ENCODE results near the gene IL25.

Gene IL25

DNA sequence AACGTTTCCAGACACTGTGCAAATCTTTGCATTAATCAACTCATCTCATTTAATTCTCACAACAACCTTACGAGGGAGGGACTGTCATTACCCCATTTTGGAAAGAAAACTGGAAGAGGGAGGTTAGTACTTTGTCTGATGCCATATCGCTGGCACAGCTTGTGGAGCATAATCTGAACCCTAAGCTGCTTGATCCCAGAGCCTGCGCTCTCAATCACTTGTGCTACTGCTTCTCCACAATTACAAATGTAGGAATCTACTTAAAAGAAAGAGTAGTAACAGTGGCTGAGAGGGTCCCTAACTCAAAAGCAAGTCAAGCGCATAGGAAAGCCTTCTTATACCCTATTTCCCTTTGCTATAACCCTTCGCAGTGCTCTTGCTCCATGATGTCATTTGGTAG is 10.8 kb upstream of the IL25 start:
- TF ChIP-seq, protein P1, sequence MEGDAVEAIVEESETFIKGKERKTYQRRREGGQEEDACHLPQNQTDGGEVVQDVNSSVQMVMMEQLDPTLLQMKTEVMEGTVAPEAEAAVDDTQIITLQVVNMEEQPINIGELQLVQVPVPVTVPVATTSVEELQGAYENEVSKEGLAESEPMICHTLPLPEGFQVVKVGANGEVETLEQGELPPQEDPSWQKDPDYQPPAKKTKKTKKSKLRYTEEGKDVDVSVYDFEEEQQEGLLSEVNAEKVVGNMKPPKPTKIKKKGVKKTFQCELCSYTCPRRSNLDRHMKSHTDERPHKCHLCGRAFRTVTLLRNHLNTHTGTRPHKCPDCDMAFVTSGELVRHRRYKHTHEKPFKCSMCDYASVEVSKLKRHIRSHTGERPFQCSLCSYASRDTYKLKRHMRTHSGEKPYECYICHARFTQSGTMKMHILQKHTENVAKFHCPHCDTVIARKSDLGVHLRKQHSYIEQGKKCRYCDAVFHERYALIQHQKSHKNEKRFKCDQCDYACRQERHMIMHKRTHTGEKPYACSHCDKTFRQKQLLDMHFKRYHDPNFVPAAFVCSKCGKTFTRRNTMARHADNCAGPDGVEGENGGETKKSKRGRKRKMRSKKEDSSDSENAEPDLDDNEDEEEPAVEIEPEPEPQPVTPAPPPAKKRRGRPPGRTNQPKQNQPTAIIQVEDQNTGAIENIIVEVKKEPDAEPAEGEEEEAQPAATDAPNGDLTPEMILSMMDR (IDR thresholded peaks at IDR 0.05), result no peak

DNA sequence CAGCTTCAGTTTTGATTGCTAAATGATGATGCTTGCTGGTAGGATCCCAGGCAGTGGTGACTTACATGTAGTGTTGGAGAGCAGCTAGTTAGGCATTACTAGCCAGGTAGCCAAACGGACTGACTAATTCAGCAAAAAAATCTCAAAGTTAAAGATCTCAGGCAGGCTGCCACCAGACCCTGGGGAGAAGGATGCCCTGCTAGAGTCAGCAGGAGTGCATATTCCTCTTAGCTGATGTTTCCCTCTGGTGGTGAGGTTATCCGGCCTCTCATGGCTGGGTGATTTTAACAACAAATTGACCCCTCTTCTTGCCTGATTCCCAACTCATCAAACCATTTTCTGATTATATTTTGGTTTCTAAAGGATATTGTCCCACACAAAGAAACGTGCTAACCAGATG is 10.4 kb upstream of the IL25 start:
- TF ChIP-seq, protein P1 (IDR thresholded peaks at IDR 0.05), result no peak

DNA sequence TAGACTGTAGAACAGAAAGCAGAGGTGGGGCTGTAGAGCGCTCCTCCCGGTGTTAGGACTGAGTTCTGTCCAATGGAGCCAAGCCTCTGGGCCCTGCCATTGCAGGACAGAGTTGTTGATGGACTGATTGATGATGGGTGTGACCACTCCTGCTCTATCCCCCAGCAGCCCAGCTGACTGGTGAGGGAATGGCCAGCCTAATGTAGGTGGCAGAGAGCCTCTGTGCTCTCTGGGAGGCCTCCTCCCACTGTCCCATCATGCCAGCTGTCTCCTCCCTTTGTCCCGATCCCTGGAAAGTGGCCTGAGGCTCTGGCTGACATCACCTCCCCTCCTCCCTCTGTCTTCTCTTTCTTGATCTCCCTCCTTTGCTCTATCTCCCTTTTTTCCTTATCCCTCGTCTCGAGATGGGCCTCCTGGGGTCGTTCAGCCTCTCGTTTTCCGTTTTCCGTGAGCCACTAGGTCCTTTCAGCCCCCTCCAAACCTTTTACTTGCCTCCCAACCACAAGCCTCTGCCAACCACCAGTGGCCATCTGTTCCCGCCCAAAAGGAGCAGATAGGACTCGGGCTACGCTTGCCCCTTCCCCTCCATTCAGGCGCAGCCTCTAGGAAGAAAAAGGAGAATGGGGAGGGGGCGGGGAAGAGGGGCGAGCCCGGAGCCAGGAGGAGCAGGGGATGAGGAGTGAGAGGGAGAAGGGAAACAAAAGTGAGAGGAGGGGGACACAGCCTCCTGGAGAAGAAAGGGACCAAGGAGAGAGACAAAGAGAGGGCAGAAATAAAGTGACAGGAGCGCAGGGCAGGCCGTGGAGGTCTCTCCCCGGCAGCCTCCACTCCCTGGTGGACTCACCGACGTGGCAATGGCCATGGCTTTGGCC is 8.2 kb upstream of the IL25 start:
- TF ChIP-seq, protein P1 (IDR thresholded peaks at IDR 0.05), result no peak

DNA sequence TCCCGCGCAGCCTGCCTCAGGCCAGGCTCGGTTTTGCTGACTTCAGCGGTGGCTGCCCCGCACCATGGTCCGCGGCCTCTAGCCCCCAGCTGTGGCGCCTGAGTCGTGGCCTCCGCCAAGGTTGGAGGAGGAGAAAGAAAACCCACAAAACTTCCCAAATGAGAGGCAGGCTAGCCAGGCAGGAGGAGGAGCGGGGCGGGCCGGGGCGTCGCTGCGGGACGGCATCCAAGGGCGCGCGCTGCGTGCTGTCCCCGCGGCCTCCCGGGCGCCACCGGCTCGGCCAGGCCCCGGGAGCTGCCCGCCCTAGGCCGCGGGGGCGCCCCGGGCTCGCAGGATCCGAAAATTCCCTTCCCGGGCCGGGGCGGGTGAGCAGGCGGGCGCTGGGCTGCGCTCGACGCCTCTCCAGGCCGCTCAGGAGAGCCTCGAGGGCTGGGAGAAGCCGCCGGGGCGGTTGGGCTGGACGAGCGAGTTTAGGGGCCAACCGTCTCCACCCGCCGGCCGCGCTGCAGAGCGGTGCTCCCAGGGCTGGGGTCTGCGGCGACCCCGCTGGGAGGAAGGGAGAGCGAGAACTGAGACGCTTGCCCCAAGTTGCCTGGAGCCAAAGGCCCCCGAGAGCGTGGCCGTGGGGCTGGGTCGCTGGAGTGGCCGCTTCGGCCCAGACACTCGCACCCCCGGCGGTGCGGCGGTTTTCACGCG is 7.4 kb upstream of the IL25 start, which contains the start of gene EFS:
TSS of gene EFS (minus strand) at position 137 of the 696 bp plus-strand sequence. CDS start 147 bp downstream, outside the sequence.
- TF ChIP-seq, protein P1 (IDR thresholded peaks at IDR 0.05), result no peak

DNA sequence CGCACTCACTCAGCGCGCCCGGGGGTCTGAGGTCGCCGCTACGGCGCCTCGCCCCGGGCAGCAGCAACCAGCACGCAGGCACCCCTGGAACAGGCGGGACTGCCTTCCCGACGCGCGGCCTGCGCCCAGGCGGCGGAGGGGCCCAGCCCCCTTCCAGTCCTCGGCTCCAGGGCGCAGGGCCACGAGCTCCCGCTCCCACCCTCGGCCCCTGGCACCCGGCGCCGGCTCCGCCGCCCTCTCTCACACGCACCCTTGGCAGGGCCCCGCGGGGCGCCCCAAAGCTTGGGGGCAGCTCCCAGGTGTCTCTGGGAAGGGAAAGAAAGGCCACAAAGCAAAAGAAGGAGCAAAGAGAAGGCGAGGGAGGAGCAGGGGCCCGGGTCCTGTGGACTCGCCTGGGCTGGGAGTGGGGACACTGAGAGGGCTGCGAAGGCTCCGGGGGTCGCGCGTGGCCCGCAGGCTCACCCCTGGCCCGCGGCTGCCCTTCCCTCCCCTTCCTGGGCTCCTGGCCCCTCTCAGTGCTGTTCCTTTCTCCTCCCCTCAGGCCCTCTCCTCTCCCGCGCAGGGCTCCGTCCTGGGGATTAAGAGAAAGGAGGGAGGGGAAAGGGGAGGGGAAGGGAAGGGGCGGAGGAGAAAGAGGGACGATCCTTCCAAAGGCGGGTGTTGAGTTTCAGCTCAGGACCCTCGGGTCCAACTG is 6.7 kb upstream of the IL25 start:
- TF ChIP-seq, protein P1 (IDR thresholded peaks at IDR 0.05), result no peak

DNA sequence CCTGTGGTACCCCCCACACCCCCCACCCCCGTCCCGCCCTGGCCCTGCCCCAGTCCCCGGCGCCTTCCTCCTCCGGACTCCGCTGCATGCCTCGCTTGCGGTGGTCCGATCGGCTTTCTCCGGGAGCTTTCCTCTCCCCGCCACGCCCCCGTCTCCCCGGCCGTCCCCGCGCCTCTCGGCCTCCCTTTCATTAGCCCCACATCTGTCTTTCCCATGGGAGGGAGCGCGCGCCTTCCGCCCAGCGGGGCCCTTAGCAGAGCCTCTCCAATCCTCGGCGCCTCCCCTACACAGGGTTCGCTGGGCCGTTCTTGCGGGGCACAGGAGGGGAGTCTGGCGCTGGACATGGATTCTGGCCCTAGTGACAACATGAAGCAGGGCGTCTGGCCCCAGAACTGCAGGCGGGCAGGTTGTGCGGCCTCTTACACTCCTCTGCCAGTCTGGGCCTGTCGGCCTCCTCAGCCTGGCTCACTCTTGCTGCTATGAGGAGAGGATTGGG is 6.1 kb upstream of the IL25 start:
- TF ChIP-seq, protein P1 (IDR thresholded peaks at IDR 0.05), result no peak

DNA sequence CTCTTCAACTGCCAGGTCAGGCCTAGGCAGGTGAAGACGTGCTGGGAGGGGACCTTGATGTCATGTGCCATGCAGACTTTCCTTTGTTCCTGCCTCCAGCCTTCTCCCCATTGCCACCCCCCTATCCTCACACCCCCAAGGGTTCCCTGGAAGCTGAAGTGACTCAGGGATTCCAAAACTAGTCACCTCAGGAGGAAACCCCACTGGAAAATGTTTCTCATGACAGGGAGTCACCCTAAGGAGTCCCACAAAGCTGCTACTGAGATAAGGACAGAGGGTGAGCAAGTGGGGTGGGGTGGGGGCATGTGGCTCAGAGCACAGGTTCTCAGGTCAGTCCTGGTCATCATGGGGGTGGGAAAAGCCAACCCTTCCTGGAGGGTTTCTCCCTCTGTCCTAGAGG is 2.4 kb upstream of the IL25 start:
- TF ChIP-seq, protein P1 (IDR thresholded peaks at IDR 0.05), result no peak

Data from LNCAP (cell line).